ENCODE measurements around the gene SPTB.

The SPTB gene

DNA sequence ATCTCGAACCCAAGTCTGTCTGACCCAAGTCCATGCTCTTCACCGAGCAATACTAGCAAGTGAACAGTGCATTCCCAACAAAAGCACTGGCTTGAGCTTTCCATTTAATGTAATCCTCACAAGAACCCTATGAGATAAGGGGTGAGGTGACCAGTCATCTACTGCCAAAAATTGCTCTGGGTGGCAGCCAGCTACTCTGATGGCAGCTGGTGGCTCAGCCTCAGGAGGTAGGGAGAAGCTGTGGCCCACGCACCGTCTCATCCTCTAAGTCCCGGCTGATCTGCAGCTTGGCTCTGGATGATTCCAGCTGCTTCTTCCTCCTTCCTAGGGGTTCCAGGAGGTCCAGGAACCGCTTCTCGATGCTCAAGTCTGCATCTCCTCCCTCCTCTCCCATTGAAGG is 100.2 kb downstream of the SPTB start:
- no peak for TF ChIP-seq CTCF (IDR thresholded peaks at IDR 0.05; ENCODE audit: low read depth, low read length, missing control alignments)
- DNase-seq (ENCODE audit: low read depth) = no peak
- in situ Hi-C loops (cut with HindIII; ENCODE audit: low sequenced_read_pairs) = no loop called here
- no peak overlapping the region for H3K4me3 ChIP-seq (ENCODE audit: low read depth, low read length)

DNA sequence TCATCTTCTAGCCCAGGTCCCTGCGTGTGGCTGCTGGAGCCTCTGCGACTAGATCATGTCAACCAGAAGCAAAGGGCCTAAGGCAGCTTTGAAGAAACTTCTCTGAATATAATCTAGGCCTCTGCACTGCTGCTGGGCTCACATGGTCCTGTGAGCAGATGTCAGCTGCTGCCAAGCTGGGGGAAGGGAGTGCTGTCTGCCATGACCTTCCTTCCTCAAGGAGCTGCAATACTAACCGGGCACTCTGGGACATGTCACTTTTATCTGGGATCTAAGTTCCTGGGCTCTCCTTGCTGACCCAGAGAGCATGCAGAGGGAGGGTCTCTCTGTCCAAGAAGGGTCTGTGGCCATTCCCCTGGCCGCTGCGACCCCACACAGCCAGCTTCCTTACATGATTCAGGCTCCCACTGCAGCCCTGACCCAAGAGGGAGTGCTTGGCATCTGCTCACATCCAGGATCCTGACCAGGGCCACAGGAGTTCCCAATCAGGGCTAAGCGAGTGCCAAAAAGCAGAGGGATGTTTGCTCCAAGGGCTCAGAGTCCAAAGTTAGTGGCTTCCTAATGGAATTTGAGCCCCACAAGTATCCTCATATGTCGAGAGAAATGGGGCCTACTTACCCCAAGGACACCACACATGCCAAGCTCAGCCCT is 101.5 kb downstream of the SPTB start:
- in situ Hi-C loops (cut with HindIII; ENCODE audit: low sequenced_read_pairs) = no loop called here
- no peak for DNase-seq (ENCODE audit: low read depth)
- no peak overlapping the region for H3K4me3 ChIP-seq (ENCODE audit: low read depth, low read length)
- no peak for TF ChIP-seq CTCF (IDR thresholded peaks at IDR 0.05; ENCODE audit: low read depth, low read length, missing control alignments)

- no peak overlapping the region for H3K4me3 ChIP-seq (ENCODE audit: low read depth, low read length)
- in situ Hi-C loops (cut with HindIII; ENCODE audit: low sequenced_read_pairs) = no loop called here
- no peak for TF ChIP-seq CTCF (IDR thresholded peaks at IDR 0.05; ENCODE audit: low read depth, low read length, missing control alignments)
- no peak for DNase-seq (ENCODE audit: low read depth)
Measured at GRCh38 chr14:64777461-64777860, 102.2 kb downstream of the SPTB start.

GRCh38 chr14:64775081-64775777 is 104.5 kb downstream of the SPTB start:
- DNase-seq (ENCODE audit: low read depth) = no peak
- TF ChIP-seq CTCF (IDR thresholded peaks at IDR 0.05; ENCODE audit: low read depth, low read length, missing control alignments) = no peak
- in situ Hi-C loops (cut with HindIII; ENCODE audit: low sequenced_read_pairs) = no loop called here
- H3K4me3 ChIP-seq (ENCODE audit: low read depth, low read length) = no peak overlapping the region

DNA sequence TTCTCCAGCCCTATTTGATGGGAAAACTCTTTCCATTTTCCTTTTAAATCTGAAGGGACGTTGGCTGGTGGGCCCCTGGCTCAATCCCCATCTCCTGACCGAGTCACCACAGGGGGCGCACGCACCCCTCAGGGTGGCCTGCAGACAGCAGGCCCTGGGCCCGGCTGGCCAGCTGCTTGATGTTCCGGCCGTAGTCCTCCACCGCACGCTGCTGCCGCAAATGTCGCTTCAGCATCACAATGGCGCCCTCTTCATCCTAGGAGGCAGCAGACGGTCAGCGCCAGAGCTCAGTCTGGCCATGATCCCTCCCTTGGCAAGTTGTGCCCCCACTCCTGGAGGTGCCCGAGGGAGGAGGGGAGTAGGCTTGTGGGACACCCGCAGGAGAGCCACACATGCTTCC is 105.4 kb downstream of the SPTB start:
- H3K4me3 ChIP-seq (ENCODE audit: low read depth, low read length) = no peak overlapping the region
- no peak for DNase-seq (ENCODE audit: low read depth)
- in situ Hi-C loops (cut with HindIII; ENCODE audit: low sequenced_read_pairs) = no loop called here
- TF ChIP-seq CTCF (IDR thresholded peaks at IDR 0.05; ENCODE audit: low read depth, low read length, missing control alignments) = no peak

DNA sequence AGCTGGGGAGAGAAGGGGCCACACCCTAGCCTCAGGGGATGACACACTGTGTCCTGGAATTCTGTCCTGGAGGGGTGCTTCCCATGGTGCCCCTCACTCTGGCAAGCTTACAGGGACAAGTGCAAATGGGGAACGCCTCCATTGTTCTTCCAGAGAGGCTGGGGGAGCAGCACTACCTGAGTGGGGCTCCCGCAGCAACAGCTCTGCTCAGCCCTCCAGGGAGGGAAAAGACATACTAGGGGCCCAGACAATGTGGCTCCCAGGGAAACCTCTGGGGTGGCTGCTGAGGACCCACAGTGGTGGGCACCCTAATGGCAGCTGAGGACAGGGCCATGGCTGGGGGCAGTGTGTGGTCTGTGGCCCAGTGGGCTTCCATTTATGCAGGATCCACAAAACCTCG is 106.1 kb downstream of the SPTB start:
- no peak overlapping the region for H3K4me3 ChIP-seq (ENCODE audit: low read depth, low read length)
- DNase-seq (ENCODE audit: low read depth) = no peak
- TF ChIP-seq CTCF (IDR thresholded peaks at IDR 0.05; ENCODE audit: low read depth, low read length, missing control alignments) = no peak
- in situ Hi-C loops (cut with HindIII; ENCODE audit: low sequenced_read_pairs) = no loop called here
